ENCODE data around the gene RAB40A. TPM values are rescaled to one million over a fixed set of nuclear protein-coding genes. Genes with fewer than 3 reads are reported as not detected.

The RAB40A gene
- total RNA-seq, 1 experiment from 2014 or later = not detected

- Histone ChIP-seq H3K23ac (ENCODE audit: insufficient read length, low read depth, low read length) (no peak overlapping the region), H3K9me3 (ENCODE audit: control insufficient read depth, low read depth, low read length) (no peaks in the 10 kb centered on the region), H3K4ac (ENCODE audit: low read depth, low read length) (no peak overlapping the region), H2BK120ac (ENCODE audit: low read depth, low read length, poor library complexity, severe bottlenecking) (no peak overlapping the region), H3K4me1 (ENCODE audit: insufficient read depth, low read length) (no peaks in the 10 kb centered on the region), H2BK5ac (ENCODE audit: insufficient read length, low read length) (no peak overlapping the region), H2BK20ac (ENCODE audit: low read depth, low read length, poor library complexity, severe bottlenecking) (no peak overlapping the region), H3K23me2 (ENCODE audit: insufficient read length, low read depth, low read length, poor library complexity, severe bottlenecking) (no peaks in the 10 kb centered on the region), H3K18ac (ENCODE audit: insufficient read length, low read depth, low read length) (no peak overlapping the region), H3K14ac (ENCODE audit: insufficient read depth, low read length) (no peak overlapping the region), H3K9ac (ENCODE audit: extremely low read depth, insufficient read length, low read length) (no peak overlapping the region), H3K56ac (ENCODE audit: insufficient read length, low read depth, low read length) (no peak overlapping the region), H3K79me2 (ENCODE audit: insufficient read depth, low read length) (no peaks in the 10 kb centered on the region), H3K27me3 (ENCODE audit: insufficient read depth, low read length) (no peaks in the 10 kb centered on the region), H3T11ph (ENCODE audit: low read length) (no peak overlapping the region), H4K8ac (replicated peaks; ENCODE audit: insufficient read length, low read depth, low read length) (no peak overlapping the region), H4K5ac (ENCODE audit: insufficient read length, low read depth, low read length) (no peak overlapping the region), H2BK12ac (ENCODE audit: insufficient read length, low read depth, low read length) (no peak overlapping the region), H4K91ac (ENCODE audit: insufficient read length, low read depth, low read length) (no peak overlapping the region), H2AFZ (ENCODE audit: low read length) (no peak overlapping the region), H3K79me1 (ENCODE audit: insufficient read depth, low read depth, low read length, poor library complexity, severe bottlenecking) (no peaks in the 10 kb centered on the region), H4K20me1 (ENCODE audit: control insufficient read depth, insufficient read depth, insufficient read length) (no peaks in the 10 kb centered on the region), H2BK15ac (ENCODE audit: low read depth, low read length) (no peak overlapping the region), H3K4me2 (ENCODE audit: insufficient read depth, insufficient read length, low read length) (no peak overlapping the region), H2AK5ac (ENCODE audit: insufficient read length, low read length) (no peak overlapping the region), H3K27ac (ENCODE audit: insufficient read length, low read depth, low read length) (no peak overlapping the region)
- Mint-ChIP-seq H3K27me3 (ENCODE audit: low read depth) (no peaks in the 10 kb centered on the region), H3K27ac (no peak overlapping the region), H3K4me3 (no peak overlapping the region), H3K4me1 (no peaks in the 10 kb centered on the region), H3K36me3 (ENCODE audit: insufficient read depth in 1 of 3, low read depth in 3 of 3) (no peaks in the 10 kb centered on the region; a peak in 1 of 7 replicates), H3K9me3 (peaks cover 0 to 28% of the 10 kb centered on the region in 2 experiments; a peak in 2 of 5 replicates)
- no peak for DNase-seq
- TF ChIP-seq CTCF (conservative IDR thresholded peaks at IDR 0.05) = no peak
- no CpG with 5 or more reads among the region's 2 CpGs for WGBS (ENCODE audit: extremely low coverage, insufficient read length, low lambda C conversion rate)
Observed at GRCh38 chrX:103562801-103563200, 43.5 kb upstream of the RAB40A start.
